ENCODE measurements around the gene TNIK.

TNIK gene

DNA sequence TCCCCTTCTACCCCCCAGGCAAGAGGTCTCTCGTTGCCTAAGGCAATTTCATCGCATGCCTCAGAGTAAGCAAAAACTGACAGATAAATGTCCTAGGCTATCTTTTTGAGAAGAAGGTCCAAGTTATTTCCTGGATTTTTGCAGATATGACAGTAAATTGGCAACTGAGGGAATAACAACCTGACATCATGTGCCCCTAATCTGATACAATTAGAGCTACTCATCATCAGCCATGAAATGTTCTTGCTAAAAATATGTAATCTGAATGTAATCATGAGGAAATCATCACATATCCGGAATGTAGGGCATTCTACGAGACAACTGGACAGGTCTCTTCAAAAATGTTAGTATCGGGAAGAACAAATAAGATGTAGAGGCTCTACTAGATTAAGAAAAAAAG, 44.1 kb downstream of the TNIK start:
- DNase-seq = no peak

GRCh38 chr3:171415070-171415469, 45.1 kb downstream of the TNIK start:
- DNase-seq = no peak

DNA sequence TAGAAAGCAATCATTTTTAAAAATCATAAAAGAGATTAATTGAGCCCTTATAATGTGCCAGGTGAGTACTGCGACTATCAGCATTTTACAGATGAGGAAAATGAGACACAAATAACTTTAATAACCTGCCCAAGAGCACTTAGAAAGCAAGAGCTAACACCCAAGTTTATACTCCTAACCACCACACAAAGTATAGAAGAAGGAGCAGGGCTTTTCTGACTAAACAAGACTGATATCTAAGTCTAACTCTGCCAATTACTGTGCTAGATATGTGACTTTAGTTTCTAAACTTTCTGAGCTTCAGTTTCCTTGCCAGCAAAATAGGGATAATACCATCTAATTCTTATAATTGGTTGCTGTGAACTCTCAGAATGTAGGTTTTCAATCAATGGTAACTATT, 47.7 kb downstream of the TNIK start:
- no peak for DNase-seq

DNA sequence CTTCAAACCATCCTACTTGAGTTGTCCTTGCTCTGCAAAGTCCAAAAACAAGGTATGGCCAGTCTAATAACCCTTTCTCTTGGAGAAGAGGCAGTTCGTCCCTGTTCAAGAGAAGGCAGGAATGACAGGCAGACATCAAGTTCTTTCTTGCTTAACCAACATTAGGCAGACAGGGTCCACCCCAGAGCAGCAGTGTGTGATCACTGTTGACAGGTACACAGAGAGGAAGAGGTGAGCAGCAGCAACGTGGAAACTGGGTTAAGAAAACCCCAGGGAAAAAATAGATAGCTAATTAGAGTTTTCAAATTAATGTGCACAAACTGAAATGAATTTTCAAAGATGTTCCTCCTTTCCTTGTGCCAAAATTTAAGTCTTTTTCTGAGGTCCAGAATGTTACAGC, 48.2 kb downstream of the TNIK start:
- DNase-seq = no peak

DNA sequence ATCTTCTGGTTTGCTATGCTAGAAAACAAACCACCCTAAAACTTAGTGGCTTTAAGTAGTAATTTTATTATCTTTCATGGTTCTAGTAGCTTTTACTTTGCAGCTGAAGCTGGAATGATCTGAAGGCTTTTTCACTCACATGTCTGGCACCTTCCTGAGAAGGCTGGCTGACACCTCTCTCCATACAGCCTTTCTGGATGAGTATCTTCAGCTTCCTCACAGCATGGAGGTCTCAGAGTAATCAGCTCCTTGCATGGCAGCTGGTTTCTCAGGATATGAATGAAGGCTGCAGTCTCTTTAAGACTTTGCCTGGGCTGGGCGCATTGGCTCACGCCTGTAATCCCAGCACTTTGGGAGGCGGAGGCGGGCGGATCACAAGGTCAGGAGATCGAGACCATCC, 50.0 kb downstream of the TNIK start:
- DNase-seq = no peak

GRCh38 chr3:171407759-171408158, 52.4 kb downstream of the TNIK start:
- peak; percentile 65 for DNase-seq

GRCh38 chr3:171404376-171404967, 55.7 kb downstream of the TNIK start:
- DNase-seq = no peak

DNA sequence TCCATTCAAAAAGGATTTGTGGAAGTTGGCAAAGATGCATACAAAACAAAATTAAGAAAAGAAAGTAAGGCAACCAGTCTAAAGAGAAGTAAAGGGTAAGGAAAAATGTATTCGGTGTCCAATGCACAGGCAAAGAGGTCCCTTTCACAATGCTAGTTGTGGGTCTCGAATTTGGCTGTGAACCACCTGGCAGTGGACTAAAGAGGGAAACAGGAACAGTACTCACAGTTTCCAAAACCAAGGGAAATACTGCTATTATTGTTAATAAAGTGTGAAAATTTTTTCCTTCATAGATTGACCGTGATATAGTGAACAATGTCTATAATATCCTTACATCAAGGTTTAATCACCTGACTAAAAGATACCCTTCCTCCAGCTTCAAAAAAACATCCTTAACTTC, 57.9 kb downstream of the TNIK start:
- DNase-seq = no peak

DNA sequence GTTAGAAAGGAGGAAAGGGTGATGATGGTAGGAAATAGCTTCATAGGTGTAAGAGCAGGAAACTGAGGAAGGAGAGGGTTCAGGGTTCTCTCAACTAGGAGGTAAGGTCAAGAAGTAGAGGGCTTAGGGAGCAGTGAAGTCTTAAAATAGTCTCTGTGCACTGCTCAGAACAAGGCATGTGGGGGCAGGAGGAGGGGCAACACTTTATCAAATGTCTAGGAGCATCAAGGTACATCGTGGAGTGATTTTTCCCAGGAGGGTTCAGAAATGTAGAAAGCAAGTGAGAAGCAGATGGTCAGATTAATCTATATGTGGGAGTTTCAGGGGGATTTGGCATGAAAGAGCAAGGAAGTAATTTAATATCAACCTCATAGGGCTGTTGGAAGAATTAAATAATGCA, 58.8 kb downstream of the TNIK start:
- no peak for DNase-seq

- no peak for DNase-seq
Observed at GRCh38 chr3:171399842-171400241, 60.4 kb downstream of the TNIK start.

GRCh38 chr3:171398343-171398742, 61.9 kb downstream of the TNIK start:
- DNase-seq = no peak

DNA sequence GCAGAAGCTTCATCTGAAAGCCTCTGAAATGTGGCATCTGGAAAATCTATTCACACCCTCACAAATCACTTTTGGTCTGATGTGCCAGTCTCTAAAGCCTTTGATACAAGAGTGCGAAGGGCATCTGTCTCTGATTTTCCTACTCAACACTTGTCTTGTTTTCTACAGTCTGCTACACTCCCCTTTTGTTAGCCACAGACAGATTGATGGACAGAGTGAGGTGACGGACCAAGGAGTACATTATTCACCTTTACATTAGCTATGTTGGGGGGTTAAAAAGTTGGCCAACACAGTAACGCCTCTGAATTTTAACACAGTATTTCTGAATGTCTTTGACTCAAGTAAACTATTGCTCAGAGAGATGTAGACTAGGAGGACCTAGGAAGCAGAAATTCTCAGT, 63.1 kb downstream of the TNIK start:
- DNase-seq = no peak

- no peak for DNase-seq
Observed at GRCh38 chr3:171396048-171396447, 64.2 kb downstream of the TNIK start.

GRCh38 chr3:171393032-171393744, 67.0 kb downstream of the TNIK start:
- no peak for DNase-seq

DNA sequence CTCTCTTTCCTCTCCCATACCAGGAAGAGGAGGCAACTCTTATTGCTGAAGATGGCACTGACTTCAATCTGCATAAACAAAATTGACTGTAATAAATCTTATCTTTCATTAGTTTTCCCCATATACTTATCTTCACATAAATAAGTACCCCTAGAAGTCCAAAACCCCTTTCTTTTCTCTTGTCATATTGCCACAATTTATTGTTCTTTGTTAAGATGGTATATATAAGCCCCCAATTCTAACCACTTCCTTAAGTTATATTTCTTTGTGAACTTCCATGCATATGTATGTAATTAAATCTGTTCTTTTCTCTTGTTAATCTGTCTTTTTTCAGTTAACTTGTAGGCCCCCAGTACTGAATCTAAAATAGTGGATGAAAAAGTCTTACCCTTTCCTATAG, 68.8 kb downstream of the TNIK start:
- DNase-seq = no peak

DNA sequence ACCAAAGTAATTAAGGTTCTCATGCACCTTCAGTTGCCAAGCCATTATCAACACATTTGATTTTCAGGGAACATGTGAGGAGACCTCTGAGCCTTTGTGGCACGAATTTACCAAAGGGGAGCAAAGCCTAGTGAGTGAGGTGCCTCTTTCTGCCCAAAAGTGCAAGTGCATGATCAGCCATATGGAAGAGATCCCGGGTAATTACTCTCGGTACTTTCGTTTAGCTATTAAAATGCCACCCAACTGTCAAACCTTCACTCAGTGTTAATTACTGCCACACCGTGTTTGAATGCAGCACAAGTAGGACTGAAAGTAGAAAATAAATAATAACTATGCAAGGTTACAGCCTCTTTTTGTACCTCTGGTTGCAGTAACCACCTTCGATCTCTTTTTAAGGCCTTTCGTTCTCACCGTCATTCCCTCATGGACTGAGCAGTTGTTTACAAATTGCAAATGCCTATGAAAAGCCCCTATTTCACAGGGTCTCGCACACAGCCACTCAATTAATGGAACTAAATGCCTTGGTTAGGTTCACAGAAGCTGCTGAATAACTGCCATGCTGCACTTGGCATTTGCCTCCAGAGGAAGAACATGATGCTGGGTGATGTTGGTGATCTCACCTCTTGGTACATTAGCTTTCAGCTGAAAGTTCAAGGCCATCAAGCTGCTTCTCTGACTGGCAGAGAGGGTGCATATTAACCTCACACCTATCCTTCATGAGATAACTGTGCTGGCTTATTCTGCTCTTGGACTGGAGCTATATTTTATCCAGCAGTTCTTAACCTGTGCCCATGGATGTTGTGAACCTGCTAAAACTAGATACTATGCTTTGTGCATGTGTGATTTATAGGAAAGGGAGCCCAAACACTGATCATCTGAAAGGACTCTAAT, 69.9 kb downstream of the TNIK start:
- no peak for DNase-seq

GRCh38 chr3:171389491-171389890, 70.7 kb downstream of the TNIK start:
- no peak for DNase-seq

- DNase-seq = no peak
Observed at GRCh38 chr3:171388527-171388926, 71.7 kb downstream of the TNIK start.

- DNase-seq = no peak
Observed at GRCh38 chr3:171387062-171387461, 73.1 kb downstream of the TNIK start.

GRCh38 chr3:171385086-171385485, 75.1 kb downstream of the TNIK start:
- no peak for DNase-seq

DNA sequence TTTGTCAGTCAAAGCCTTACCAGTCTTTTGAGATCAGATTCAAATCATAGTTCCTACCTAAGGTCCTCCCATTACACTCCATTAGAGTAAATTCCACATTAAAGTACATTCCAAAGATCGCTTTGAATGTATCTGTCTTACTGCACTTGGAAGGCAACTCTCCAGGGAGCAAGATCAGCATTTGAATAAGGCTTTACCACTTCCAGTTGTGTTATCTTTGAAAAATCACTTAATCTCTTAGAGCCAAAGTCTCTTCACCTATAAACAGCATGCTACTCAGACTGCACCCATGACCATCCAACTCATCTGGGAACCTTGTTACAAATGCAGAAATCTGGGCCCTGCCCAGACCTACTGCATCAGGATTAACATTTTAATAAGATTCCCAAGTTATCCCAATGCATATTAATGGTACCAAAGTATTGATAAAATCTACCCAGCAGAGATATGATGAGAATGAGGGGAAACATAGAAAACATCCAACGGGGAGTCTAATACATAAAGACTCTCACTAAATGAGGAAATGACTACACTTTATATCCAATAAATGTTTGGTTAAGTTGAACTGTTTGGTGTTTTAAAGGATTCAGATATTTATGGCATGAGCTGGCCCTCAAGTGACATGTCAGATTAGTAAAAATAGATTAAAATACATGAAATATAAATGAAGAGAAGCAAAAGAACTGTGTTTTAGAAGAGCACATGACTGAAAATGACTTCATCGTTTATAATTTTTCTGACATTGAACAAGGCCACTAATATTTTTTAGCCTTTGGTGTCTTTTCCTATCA, 75.9 kb downstream of the TNIK start:
- DNase-seq = no peak

GRCh38 chr3:171383206-171384018, 76.8 kb downstream of the TNIK start:
- DNase-seq = no peak

All from hematopoietic multipotent progenitor cell treated with erythropoietin and hydrocortisone succinate and interleukin-3 and kit ligand, for 4 days (in vitro differentiated cells).